Activated CD4-positive, alpha-beta T cell treated with anti-CD3 and anti-CD28 coated beads for 4 hours (primary cell): ENCODE results near the gene ENTPD3.
A peak's percentile ranks its signal among the peaks of the same experiment; 100 is the strongest.
"Not testable (repeated sequence)": the region's sequence is repeated elsewhere in the genome, so short reads cannot be mapped to it uniquely, and the experiment has no call there.

Experiments used
- DNase-seq, 2 donors: peaks; one replicate each; pipeline ENCODE4 v3.0.0-alpha.2; 2020

Gene ENTPD3

GRCh38 chr3:40407007-40407406 lies 20.0 kb downstream of the ENTPD3 start:
- DNase-seq: no peak

GRCh38 chr3:40407611-40408010 lies 20.6 kb downstream of the ENTPD3 start:
- DNase-seq: no peak

GRCh38 chr3:40414270-40414669 lies 27.3 kb downstream of the ENTPD3 start:
- DNase-seq: no peak

GRCh38 chr3:40417845-40418543 lies 31.0 kb downstream of the ENTPD3 start:
- DNase-seq: no peak

GRCh38 chr3:40422861-40423260 lies 35.9 kb downstream of the ENTPD3 start:
- no peak for DNase-seq

GRCh38 chr3:40427045-40427669 lies 40.2 kb downstream of the ENTPD3 start:
- DNase-seq: no peak

- DNase-seq: no peak
Measured at GRCh38 chr3:40432793-40433192, 45.8 kb downstream of the ENTPD3 start.

- no peak for DNase-seq
Measured at GRCh38 chr3:40437889-40438288, 50.9 kb downstream of the ENTPD3 start.

- no peak for DNase-seq
Measured at GRCh38 chr3:40445062-40445461, 58.1 kb downstream of the ENTPD3 start.

GRCh38 chr3:40445880-40446279 lies 58.9 kb downstream of the ENTPD3 start:
- no peak for DNase-seq

- DNase-seq: no peak
Measured at GRCh38 chr3:40450438-40450837, 63.5 kb downstream of the ENTPD3 start.

GRCh38 chr3:40451551-40451950 lies 64.6 kb downstream of the ENTPD3 start:
- DNase-seq: no peak

- DNase-seq: no peak
Measured at GRCh38 chr3:40452057-40452456, 65.1 kb downstream of the ENTPD3 start.

- DNase-seq: no peak
Measured at GRCh38 chr3:40452562-40452875, 65.5 kb downstream of the ENTPD3 start.

- peak; percentile 92 to 95 for DNase-seq
Measured at GRCh38 chr3:40452876-40453730, 66.1 kb downstream of the ENTPD3 start.

GRCh38 chr3:40453933-40454332 lies 66.9 kb downstream of the ENTPD3 start:
- no peak for DNase-seq

GRCh38 chr3:40455328-40455727 lies 68.3 kb downstream of the ENTPD3 start:
- DNase-seq: no peak

- no peak for DNase-seq
Measured at GRCh38 chr3:40456279-40456939, 69.4 kb downstream of the ENTPD3 start.

- peak; percentile 94 to 95 for DNase-seq
Measured at GRCh38 chr3:40456940-40457823, 70.2 kb downstream of the ENTPD3 start, which contains the start of gene RPL14. Gene RPL14, plus strand, starts transcription at chr3:40457339. Its CDS starts 133 bp downstream, at chr3:40457472.

GRCh38 chr3:40458473-40458872 lies 71.5 kb downstream of the ENTPD3 start:
- no peak for DNase-seq

- DNase-seq: not testable (repeated sequence)
Measured at GRCh38 chr3:40460481-40460880, 73.5 kb downstream of the ENTPD3 start.

GRCh38 chr3:40461161-40461560 lies 74.2 kb downstream of the ENTPD3 start:
- no peak for DNase-seq
